ENCODE measurements around the gene NDUFB2.
A peak's percentile ranks its signal among the peaks of the same experiment; 100 is the strongest.
"Not testable (repeated sequence)": the region's sequence is repeated elsewhere in the genome, so short reads cannot be mapped to it uniquely, and the experiment has no call there.

NDUFB2 gene

GRCh38 chr7:140696680-140697446, at the start of gene NDUFB2:
TSS of gene NDUFB2 (plus strand) at chr7:140696708. CDS start at chr7:140696745, 37 bp downstream.
- DNase-seq, result no peak

- no peak for DNase-seq
Observed at GRCh38 chr7:140646931-140647647, 49.4 kb upstream of the NDUFB2 start.

GRCh38 chr7:140649556-140650205, 46.8 kb upstream of the NDUFB2 start:
- no peak for DNase-seq

- no peak for DNase-seq
Observed at GRCh38 chr7:140650367-140650766, 46.1 kb upstream of the NDUFB2 start.

GRCh38 chr7:140653319-140654108, 43.0 kb upstream of the NDUFB2 start:
- DNase-seq, result no peak

- no peak for DNase-seq
Observed at GRCh38 chr7:140654109-140654387, 42.5 kb upstream of the NDUFB2 start.

GRCh38 chr7:140654661-140655060, 41.8 kb upstream of the NDUFB2 start:
- DNase-seq, result no peak

- no peak for DNase-seq
Observed at GRCh38 chr7:140655511-140656408, 40.7 kb upstream of the NDUFB2 start.

- no peak for DNase-seq
Observed at GRCh38 chr7:140656548-140657515, 39.7 kb upstream of the NDUFB2 start.

- DNase-seq, result no peak
Observed at GRCh38 chr7:140657891-140658290, 38.6 kb upstream of the NDUFB2 start.

- no peak for DNase-seq
Observed at GRCh38 chr7:140659856-140660255, 36.7 kb upstream of the NDUFB2 start.

GRCh38 chr7:140661124-140661523, 35.4 kb upstream of the NDUFB2 start:
- DNase-seq, result no peak

GRCh38 chr7:140662938-140663337, 33.6 kb upstream of the NDUFB2 start:
- not testable (repeated sequence) for DNase-seq

- no peak for DNase-seq
Observed at GRCh38 chr7:140667476-140667875, 29.0 kb upstream of the NDUFB2 start.

GRCh38 chr7:140668641-140669040, 27.9 kb upstream of the NDUFB2 start:
- DNase-seq, result no peak

GRCh38 chr7:140669352-140669751, 27.2 kb upstream of the NDUFB2 start:
- no peak for DNase-seq

- DNase-seq, result not testable (repeated sequence)
Observed at GRCh38 chr7:140669862-140670261, 26.6 kb upstream of the NDUFB2 start.

- DNase-seq, result no peak
Observed at GRCh38 chr7:140670343-140670935, 26.1 kb upstream of the NDUFB2 start.

- DNase-seq, result no peak
Observed at GRCh38 chr7:140671966-140672365, 24.5 kb upstream of the NDUFB2 start.

- peak; percentile 51 for DNase-seq
Observed at GRCh38 chr7:140672382-140673062, 24.0 kb upstream of the NDUFB2 start, which contains the start of gene ADCK2. TSS of gene ADCK2 (plus strand) at chr7:140672945. CDS start at chr7:140673331, 386 bp downstream.
